ENCODE data around the gene SLCO3A1.
"Not testable (repeated sequence)": the region's sequence is repeated elsewhere in the genome, so short reads cannot be mapped to it uniquely, and the experiment has no call there.

SLCO3A1 gene

GRCh38 chr15:92068121-92068520, 214.6 kb downstream of the SLCO3A1 start:
- H3K36me3 ChIP-seq (replicated peaks; ENCODE audit: low read depth, low read length), result no peaks in the 10 kb centered on the region
- H3K4me1 ChIP-seq (ENCODE audit: low read length), result peaks cover 47% of the 10 kb centered on the region
- peaks cover 22% of the 10 kb centered on the region; the same call in 1 of the 2 replicates for H3K27me3 ChIP-seq (ENCODE audit: low read depth, low read length)
- peak overlapping the region; percentile 58 for H3K4me2 ChIP-seq (ENCODE audit: low read length)
- H3K4me3 ChIP-seq (ENCODE audit: low read length), result peak overlapping the region; percentile 8; the same call in 1 of the 2 replicates
- no peak overlapping the region for H2AFZ ChIP-seq (ENCODE audit: low read depth, low read length)
- no peaks in the 10 kb centered on the region for H3K79me2 ChIP-seq (ENCODE audit: low read length)
- H3K9me3 ChIP-seq (ENCODE audit: insufficient read depth, low read length), result 0 out of 2 replicates have a peak, but pooled peaks cover 6% of the 10 kb centered on the region
- TF ChIP-seq, protein P1, sequence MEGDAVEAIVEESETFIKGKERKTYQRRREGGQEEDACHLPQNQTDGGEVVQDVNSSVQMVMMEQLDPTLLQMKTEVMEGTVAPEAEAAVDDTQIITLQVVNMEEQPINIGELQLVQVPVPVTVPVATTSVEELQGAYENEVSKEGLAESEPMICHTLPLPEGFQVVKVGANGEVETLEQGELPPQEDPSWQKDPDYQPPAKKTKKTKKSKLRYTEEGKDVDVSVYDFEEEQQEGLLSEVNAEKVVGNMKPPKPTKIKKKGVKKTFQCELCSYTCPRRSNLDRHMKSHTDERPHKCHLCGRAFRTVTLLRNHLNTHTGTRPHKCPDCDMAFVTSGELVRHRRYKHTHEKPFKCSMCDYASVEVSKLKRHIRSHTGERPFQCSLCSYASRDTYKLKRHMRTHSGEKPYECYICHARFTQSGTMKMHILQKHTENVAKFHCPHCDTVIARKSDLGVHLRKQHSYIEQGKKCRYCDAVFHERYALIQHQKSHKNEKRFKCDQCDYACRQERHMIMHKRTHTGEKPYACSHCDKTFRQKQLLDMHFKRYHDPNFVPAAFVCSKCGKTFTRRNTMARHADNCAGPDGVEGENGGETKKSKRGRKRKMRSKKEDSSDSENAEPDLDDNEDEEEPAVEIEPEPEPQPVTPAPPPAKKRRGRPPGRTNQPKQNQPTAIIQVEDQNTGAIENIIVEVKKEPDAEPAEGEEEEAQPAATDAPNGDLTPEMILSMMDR (IDR thresholded peaks at IDR 0.05; ENCODE audit: low read depth, low read length), result no peak
- TF ChIP-seq EZH2phosphoT487 (IDR thresholded peaks at IDR 0.05; ENCODE audit: low read depth), result no peak
- H3K9ac ChIP-seq (ENCODE audit: low read length), result no peak overlapping the region; the same call in 1 of the 2 replicates
- H4K20me1 ChIP-seq (ENCODE audit: insufficient read depth, low read length), result no peaks in the 10 kb centered on the region; the same call in 1 of the 2 replicates
- H3K27ac ChIP-seq (ENCODE audit: low read length), result peak overlapping the region; percentile 77

GRCh38 chr15:92069308-92070250, 216.1 kb downstream of the SLCO3A1 start:
- Histone ChIP-seq H4K20me1 (ENCODE audit: insufficient read depth, low read length) (no peaks in the 10 kb centered on the region; the same call in 1 of the 2 replicates), H3K79me2 (ENCODE audit: low read length) (no peaks in the 10 kb centered on the region), H3K4me2 (ENCODE audit: low read length) (peak overlapping the region; percentile 99), H3K27me3 (ENCODE audit: low read depth, low read length) (peaks cover 24% of the 10 kb centered on the region), H2AFZ (ENCODE audit: low read depth, low read length) (peak overlapping the region; percentile 26; the same call in 1 of the 2 replicates), H3K36me3 (replicated peaks; ENCODE audit: low read depth, low read length) (no peaks in the 10 kb centered on the region), H3K27ac (ENCODE audit: low read length) (peak overlapping the region; percentile 56), H3K4me3 (ENCODE audit: low read length) (peak overlapping the region; percentile 69), H3K9me3 (ENCODE audit: insufficient read depth, low read length) (0 out of 2 replicates have a peak, but pooled peaks cover 1% of the 10 kb centered on the region), H3K4me1 (ENCODE audit: low read length) (peaks cover 47% of the 10 kb centered on the region), H3K9ac (ENCODE audit: low read length) (peak overlapping the region; percentile 33; the same call in 1 of the 2 replicates)
- TF ChIP-seq EZH2phosphoT487 (IDR thresholded peaks at IDR 0.05; ENCODE audit: low read depth), result no peak
- TF ChIP-seq, protein P1 (IDR thresholded peaks at IDR 0.05; ENCODE audit: low read depth, low read length), result no peak

GRCh38 chr15:92070251-92070650, 216.7 kb downstream of the SLCO3A1 start:
- H3K4me3 ChIP-seq (ENCODE audit: low read length), result peak overlapping the region; percentile 69

GRCh38 chr15:92071045-92071634, 217.6 kb downstream of the SLCO3A1 start:
- no peaks in the 10 kb centered on the region for H3K79me2 ChIP-seq (ENCODE audit: low read length)

More at GRCh38 chr15:92070251-92070650, 216.7 kb downstream of the SLCO3A1 start:
- Histone ChIP-seq H3K27ac (ENCODE audit: low read length) (peak overlapping the region; percentile 56), H3K4me1 (ENCODE audit: low read length) (peaks cover 47% of the 10 kb centered on the region), H3K9ac (ENCODE audit: low read length) (peak overlapping the region; percentile 33; the same call in 1 of the 2 replicates), H3K27me3 (ENCODE audit: low read depth, low read length) (peaks cover 30% of the 10 kb centered on the region), H3K4me2 (ENCODE audit: low read length) (peak overlapping the region; percentile 99)
- not testable (repeated sequence) for H3K9me3 ChIP-seq (ENCODE audit: insufficient read depth, low read length); H3K36me3 ChIP-seq (replicated peaks; ENCODE audit: low read depth, low read length); H4K20me1 ChIP-seq (ENCODE audit: insufficient read depth, low read length); H2AFZ ChIP-seq (ENCODE audit: low read depth, low read length); H3K79me2 ChIP-seq (ENCODE audit: low read length)

More at GRCh38 chr15:92071045-92071634, 217.6 kb downstream of the SLCO3A1 start:
- Histone ChIP-seq H3K27me3 (ENCODE audit: low read depth, low read length) (peaks cover 34% of the 10 kb centered on the region), H3K4me1 (ENCODE audit: low read length) (peaks cover 56% of the 10 kb centered on the region), H3K9ac (ENCODE audit: low read length) (no peak overlapping the region), H3K36me3 (replicated peaks; ENCODE audit: low read depth, low read length) (no peaks in the 10 kb centered on the region), H3K9me3 (ENCODE audit: insufficient read depth, low read length) (no peaks in the 10 kb centered on the region), H3K27ac (ENCODE audit: low read length) (no peak overlapping the region), H3K4me2 (ENCODE audit: low read length) (peak overlapping the region; percentile 99), H3K4me3 (ENCODE audit: low read length) (no peak overlapping the region), H2AFZ (ENCODE audit: low read depth, low read length) (no peak overlapping the region), H4K20me1 (ENCODE audit: insufficient read depth, low read length) (no peaks in the 10 kb centered on the region; the same call in 1 of the 2 replicates)
- TF ChIP-seq, protein P1 (IDR thresholded peaks at IDR 0.05; ENCODE audit: low read depth, low read length), result no peak
- TF ChIP-seq EZH2phosphoT487 (IDR thresholded peaks at IDR 0.05; ENCODE audit: low read depth), result no peak
